DMS53 (cell line): ENCODE results near the gene RASA4B.
"Not testable (repeated sequence)": the region's sequence is repeated elsewhere in the genome, so short reads cannot be mapped to it uniquely, and the experiment has no call there.

Experiments used
- DNase-seq: peaks from one replicate; lab custom pipeline; 2025; lab: John Stamatoyannopoulos, UW

RASA4B gene

GRCh38 chr7:102511860-102512522, 5.6 kb downstream of the RASA4B start:
- DNase-seq = not testable (repeated sequence)

- DNase-seq = not testable (repeated sequence)
Measured at GRCh38 chr7:102510575-102510974, 7.0 kb downstream of the RASA4B start.

GRCh38 chr7:102507410-102508088, 10.0 kb downstream of the RASA4B start:
- not testable (repeated sequence) for DNase-seq

- DNase-seq = not testable (repeated sequence)
Measured at GRCh38 chr7:102505298-102506185, 12.0 kb downstream of the RASA4B start.

GRCh38 chr7:102503141-102503540, 14.4 kb downstream of the RASA4B start:
- DNase-seq = not testable (repeated sequence)

GRCh38 chr7:102498321-102498720, 19.3 kb downstream of the RASA4B start:
- not testable (repeated sequence) for DNase-seq

- DNase-seq = not testable (repeated sequence)
Measured at GRCh38 chr7:102497308-102497707, 20.3 kb downstream of the RASA4B start.

- DNase-seq = not testable (repeated sequence)
Measured at GRCh38 chr7:102496861-102497260, 20.7 kb downstream of the RASA4B start.

- DNase-seq = not testable (repeated sequence)
Measured at GRCh38 chr7:102494473-102495149, 23.0 kb downstream of the RASA4B start.

GRCh38 chr7:102494026-102494425, 23.6 kb downstream of the RASA4B start:
- not testable (repeated sequence) for DNase-seq

GRCh38 chr7:102493220-102493935, 24.2 kb downstream of the RASA4B start:
- DNase-seq = not testable (repeated sequence)

- not testable (repeated sequence) for DNase-seq
Measured at GRCh38 chr7:102490529-102491075, 27.0 kb downstream of the RASA4B start.

- not testable (repeated sequence) for DNase-seq
Measured at GRCh38 chr7:102484317-102484716, 33.3 kb downstream of the RASA4B start.

GRCh38 chr7:102481962-102482361, 35.6 kb downstream of the RASA4B start:
- DNase-seq = not testable (repeated sequence)

GRCh38 chr7:102479982-102480637, 37.5 kb downstream of the RASA4B start:
- DNase-seq = not testable (repeated sequence)

GRCh38 chr7:102479209-102479584, 38.4 kb downstream of the RASA4B start:
- DNase-seq = not testable (repeated sequence)

- DNase-seq = not testable (repeated sequence)
Measured at GRCh38 chr7:102478314-102479208, 39.0 kb downstream of the RASA4B start, which contains the start of gene POLR2J. TSS of gene POLR2J (minus strand) at chr7:102478922. CDS start at chr7:102478860, 62 bp downstream.

- not testable (repeated sequence) for DNase-seq
Measured at GRCh38 chr7:102474736-102475435, 42.7 kb downstream of the RASA4B start.
